Endothelial cell of umbilical vein (primary cell): Measurements from ENCODE around the gene GMNN. TPM values are rescaled to one million over a fixed set of nuclear protein-coding genes. Genes with fewer than 3 reads are reported as not detected.

Experiments
- BruUV-seq: library from RNA; stranded (reverse); fragments of 400-500 nt; replicated peaks from 2 replicates; lab custom pipeline; 2021; lab: Mats Ljungman, UMichigan
- CTCF ChIA-PET: fragments of 300-600, 350-600 bp; sonication (Branson Sonifier 250); formaldehyde crosslinking; loops from one replicate; lab custom pipeline; 2021; ENCODE audit warnings: antibody characterized with exemption, inconsistent platforms; lab: Charles Lee
- POLR2A ChIA-PET: fragments of 300-600, 350-600 bp; sonication (Branson Sonifier 250); formaldehyde crosslinking; loops from one replicate; lab custom pipeline; 2021; ENCODE audit warnings: antibody characterized with exemption, inconsistent platforms; lab: Charles Lee
- DNase-seq: peaks from one replicate; pipeline ENCODE4 v3.0.0-alpha.2; 2011; ENCODE audit warnings: low read depth, low spot score
- FAIRE-seq: peaks from 2 replicates; lab custom pipeline; 2011; peaks lifted over from hg19 to GRCh38; lab: Jason Lieb, UNC
- H2AFZ ChIP-seq: 2 replicates; pipeline ENCODE4 v1.6.0; 2012; ENCODE audit warnings: low read depth, low read length, control low read depth, inconsistent platforms
- H3K27ac ChIP-seq: 2 replicates; pipeline ENCODE4 v1.5.1; 2011; ENCODE audit warnings: low read depth, mild to moderate bottlenecking, control low read depth, low read length, moderate library complexity; ENCODE audit not compliant: insufficient read depth
- H3K27me3 ChIP-seq, 2 experiments: 2 replicates each; pipeline versions ENCODE4 v1.6.0 to v1.6.1; 2011; ENCODE audit warnings: low read length in 2 of 2, mixed read lengths in 1 of 2; ENCODE audit not compliant: control insufficient read depth in 2 of 2, insufficient read depth in 2 of 2
- H3K36me3 ChIP-seq, 2 experiments: 2 replicates in 1 of 2; 3 replicates in 1 of 2; pipeline ENCODE4 v1.5.1; 2011; ENCODE audit warnings: low read length in 2 of 2, mild to moderate bottlenecking in 1 of 2, moderate library complexity in 1 of 2; ENCODE audit not compliant: control insufficient read depth in 2 of 2, insufficient read depth in 2 of 2; ENCODE audit errors: extremely low read depth in 1 of 2
- H3K4me1 ChIP-seq: 3 replicates; pipeline ENCODE4 v1.5.1; 2011; ENCODE audit warnings: mild to moderate bottlenecking, low read length; ENCODE audit not compliant: control insufficient read depth, insufficient read depth; ENCODE audit errors: extremely low read depth
- H3K4me2 ChIP-seq: 2 replicates; pipeline ENCODE4 v1.6.1; 2011; ENCODE audit warnings: low read length, control low read depth, mixed read lengths; ENCODE audit not compliant: insufficient read depth
- H3K4me3 ChIP-seq, 3 experiments: fragments of 200-600 bp in 1 of 3; sonication (generic), shearing (Covaris generic) in 1 of 3; replicated peaks in 1 of 3; 2 replicates each; pipeline ENCODE4 v1.5.1; 2011 to 2016; ENCODE audit warnings: control low read depth in 3 of 3, low read length in 3 of 3, mild to moderate bottlenecking in 2 of 3, inconsistent platforms in 1 of 3, low read depth in 1 of 3, moderate library complexity in 1 of 3; ENCODE audit not compliant: insufficient read depth in 1 of 3
- H3K79me2 ChIP-seq: 2 replicates; pipeline ENCODE4 v1.6.0; 2012; ENCODE audit warnings: low read length, inconsistent platforms; ENCODE audit not compliant: control insufficient read depth, insufficient read depth
- H3K9ac ChIP-seq: replicated peaks from 2 replicates; pipeline ENCODE3; 2011; ENCODE audit warnings: low read length, control low read depth; ENCODE audit not compliant: insufficient read depth; ENCODE audit errors: extremely low read depth
- H3K9me1 ChIP-seq: replicated peaks from 3 replicates; pipeline ENCODE4 v1.6.0; 2011; ENCODE audit warnings: mild to moderate bottlenecking, low read length; ENCODE audit not compliant: control insufficient read depth, insufficient read depth; ENCODE audit errors: extremely low read depth
- H3K9me3 ChIP-seq: replicated peaks from 2 replicates; pipeline ENCODE4 v1.5.1; 2012; ENCODE audit warnings: low read length, inconsistent platforms; ENCODE audit not compliant: control insufficient read depth, insufficient read depth
- H4K20me1 ChIP-seq: replicated peaks from 2 replicates; pipeline ENCODE3; 2011; ENCODE audit warnings: mild to moderate bottlenecking, low read length; ENCODE audit not compliant: control insufficient read depth, insufficient read depth; ENCODE audit errors: extremely low read depth
- CTCF ChIP-seq, 2 donors: IDR thresholded peaks; 1 replicate in 1 of 2; 2 replicates in 1 of 2; pipeline ENCODE4 v1.5.1; 2011; ENCODE audit warnings: low read length in 2 of 2, mild to moderate bottlenecking in 2 of 2, moderate library complexity in 2 of 2, control low read depth in 1 of 2, inconsistent platforms in 1 of 2, low read depth in 1 of 2; ENCODE audit not compliant: insufficient read depth in 1 of 2; ENCODE audit errors: extremely low read depth in 1 of 2
- FOS ChIP-seq: IDR thresholded peaks from 2 replicates; pipeline ENCODE4 v1.6.1; 2011; ENCODE audit warnings: mild to moderate bottlenecking, low read length, moderate library complexity, borderline replicate concordance; ENCODE audit not compliant: insufficient read depth
- MAX ChIP-seq: IDR thresholded peaks from 2 replicates; pipeline ENCODE4 v1.6.1; 2011; ENCODE audit not compliant: insufficient read depth, insufficient read length
- MYC ChIP-seq: IDR thresholded peaks from one replicate; pipeline ENCODE4 v1.6.1; 2011; ENCODE audit warnings: mild to moderate bottlenecking, low read depth, low read length
- POLR2A ChIP-seq: IDR thresholded peaks from 2 replicates; pipeline ENCODE4 v1.6.1; 2012; ENCODE audit warnings: low read depth, mild to moderate bottlenecking, control low read depth, low read length
- POLR2AphosphoS5 ChIP-seq: IDR thresholded peaks from 2 replicates; pipeline ENCODE4 v1.6.1; 2012; ENCODE audit warnings: low read depth, mild to moderate bottlenecking, control low read depth, low read length, moderate library complexity; ENCODE audit not compliant: insufficient read depth
- dilution Hi-C: fragments of 300-500 bp; cut with MboI; formaldehyde crosslinking; loops from one replicate; pipeline ENCODE4 v1.15.0; 2019; ENCODE audit warnings: low sequenced_read_pairs; ENCODE audit not compliant: extremely low pct_ligation_motif_present
- intact Hi-C: fragments of 100-400 bp; cut with micrococcal nuclease; formaldehyde crosslinking; loops from one replicate; pipeline ENCODE4 v1.10.0; 2022
- polyA plus RNA-seq, 4 experiments: library from polyadenylated mRNA; depleted of rRNA in 3 of 4; stranded (reverse) in 3 of 4; unstranded in 1 of 4; fragments of >200 nt; gene quantifications; 2 replicates each; pipeline versions ENCODE4 v1.2.1 to v1.2.3, GENCODE V29; 2011 to 2012; ENCODE audit warnings: missing spikeins in 1 of 4
- total RNA-seq: library from RNA; stranded (reverse); gene quantifications from 2 replicates; pipeline ENCODE4 v1.2.3, GENCODE V29; 2021

The GMNN gene
- total and polyA plus RNA-seq, 2 donors (not counting 3 experiments of a cell fraction or from before 2014, with no cell fraction given) = 25.4 to 52.6 TPM

- ChIA-PET CTCF (interaction anchor here (1.0 to 2.4 kb wide), 2 partner anchors 18 to 177 kb away, joined by 3 to 8 read pairs; no protein-coding TSS in a partner anchor), POLR2A (no interaction called here)
- Histone ChIP-seq H3K4me3 (no peak overlapping the region), H3K9me3 (no peaks in the 10 kb centered on the region), H3K9ac (no peak overlapping the region), H3K79me2 (no peaks in the 10 kb centered on the region), H4K20me1 (no peaks in the 10 kb centered on the region), H3K9me1 (no peaks in the 10 kb centered on the region), H3K27me3 (no peaks in the 10 kb centered on the region), H2AFZ (no peak overlapping the region), H3K4me1 (no peaks in the 10 kb centered on the region), H3K4me2 (no peak overlapping the region), H3K27ac (no peak overlapping the region), H3K36me3 (no peaks in the 10 kb centered on the region)
- intact Hi-C loops (no loop called here), dilution Hi-C loops (no loop called here)
- no peak for FAIRE-seq
- BruUV-seq = no TSS peak
- no peak for DNase-seq
- TF ChIP-seq POLR2AphosphoS5 = no peak
- no peak for TF ChIP-seq CTCF (IDR thresholded peaks at IDR 0.05; ENCODE audit: extremely low read depth in 1 of 2, insufficient read depth in 1 of 2, low read depth in 1 of 2, low read length in 2 of 2)
- TF ChIP-seq FOS = no peak
These were observed 13.4 kb upstream of the GMNN start for GRCh38 chr6:24761193-24761835.

GRCh38 chr6:24761851-24762250 lies 12.9 kb upstream of the GMNN start:
- BruUV-seq = no TSS peak
- DNase-seq (no peak), FAIRE-seq (no peak)
- Histone ChIP-seq H3K27ac (no peak overlapping the region), H4K20me1 (no peaks in the 10 kb centered on the region), H3K4me3 (no peak overlapping the region), H3K9ac (no peak overlapping the region), H3K36me3 (no peaks in the 10 kb centered on the region), H3K4me1 (no peaks in the 10 kb centered on the region), H2AFZ (no peak overlapping the region), H3K27me3 (no peaks in the 10 kb centered on the region), H3K4me2 (no peak overlapping the region), H3K9me3 (no peaks in the 10 kb centered on the region), H3K79me2 (no peaks in the 10 kb centered on the region), H3K9me1 (no peaks in the 10 kb centered on the region)
- dilution Hi-C loops (no loop called here), intact Hi-C loops (no loop called here)
- ChIA-PET POLR2A (no interaction called here), CTCF (interaction anchor here (2.4 kb wide), 1 partner anchor 178 kb away, joined by 8 read pairs; no protein-coding TSS in a partner anchor)
- TF ChIP-seq MAX = no peak
- no peak for TF ChIP-seq FOS
- TF ChIP-seq POLR2A = no peak
- TF ChIP-seq POLR2AphosphoS5 = no peak
- no peak for TF ChIP-seq MYC
